ENCODE results near the gene PSME2. TPM values are rescaled to one million over a fixed set of nuclear protein-coding genes. Genes with fewer than 3 reads are reported as not detected.
A peak's percentile ranks its signal among the peaks of the same experiment; 100 is the strongest.

PSME2 gene
- total and polyA plus RNA-seq, 2 of the 13 experiments (the other 11 are each of a cell fraction or from before 2014, with no cell fraction given), result 332 to 716 TPM

DNA sequence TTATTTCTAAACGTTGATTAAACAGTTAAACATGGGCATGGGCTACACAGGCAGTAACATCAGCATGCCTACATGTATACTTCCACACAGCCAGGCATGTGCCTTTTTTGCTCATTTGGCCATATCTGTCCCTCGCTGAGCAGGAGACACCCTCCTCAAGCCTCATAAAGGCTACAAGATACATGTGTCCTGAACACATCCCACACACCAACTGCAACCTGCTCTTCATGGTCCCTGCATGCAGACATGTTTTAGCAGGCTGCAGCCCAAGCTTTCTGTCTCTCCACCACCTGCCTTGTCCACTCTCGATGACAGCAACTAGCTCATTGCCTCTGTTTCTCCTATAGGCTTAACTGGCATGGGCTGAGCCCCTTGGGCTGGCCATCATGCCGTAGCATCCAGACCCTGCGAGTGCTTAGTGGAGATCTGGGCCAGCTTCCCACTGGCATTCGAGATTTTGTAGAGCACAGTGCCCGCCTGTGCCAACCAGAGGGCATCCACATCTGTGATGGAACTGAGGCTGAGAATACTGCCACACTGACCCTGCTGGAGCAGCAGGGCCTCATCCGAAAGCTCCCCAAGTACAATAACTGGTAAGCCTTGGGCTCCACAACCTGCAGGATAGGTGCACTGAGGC, 49.7 kb downstream of the PSME2 start (continued):
- TF ChIP-seq, protein P1, sequence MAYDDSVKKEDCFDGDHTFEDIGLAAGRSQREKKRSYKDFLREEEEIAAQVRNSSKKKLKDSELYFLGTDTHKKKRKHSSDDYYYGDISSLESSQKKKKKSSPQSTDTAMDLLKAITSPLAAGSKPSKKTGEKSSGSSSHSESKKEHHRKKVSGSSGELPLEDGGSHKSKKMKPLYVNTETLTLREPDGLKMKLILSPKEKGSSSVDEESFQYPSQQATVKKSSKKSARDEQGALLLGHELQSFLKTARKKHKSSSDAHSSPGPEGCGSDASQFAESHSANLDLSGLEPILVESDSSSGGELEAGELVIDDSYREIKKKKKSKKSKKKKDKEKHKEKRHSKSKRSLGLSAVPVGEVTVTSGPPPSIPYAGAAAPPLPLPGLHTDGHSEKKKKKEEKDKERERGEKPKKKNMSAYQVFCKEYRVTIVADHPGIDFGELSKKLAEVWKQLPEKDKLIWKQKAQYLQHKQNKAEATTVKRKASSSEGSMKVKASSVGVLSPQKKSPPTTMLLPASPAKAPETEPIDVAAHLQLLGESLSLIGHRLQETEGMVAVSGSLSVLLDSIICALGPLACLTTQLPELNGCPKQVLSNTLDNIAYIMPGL (CRISPR knock-in tag; IDR thresholded peaks at IDR 0.05; ENCODE audit: borderline replicate concordance in 1 of 2, low read depth in 1 of 2), result no peak
- TF ChIP-seq, protein P2, sequence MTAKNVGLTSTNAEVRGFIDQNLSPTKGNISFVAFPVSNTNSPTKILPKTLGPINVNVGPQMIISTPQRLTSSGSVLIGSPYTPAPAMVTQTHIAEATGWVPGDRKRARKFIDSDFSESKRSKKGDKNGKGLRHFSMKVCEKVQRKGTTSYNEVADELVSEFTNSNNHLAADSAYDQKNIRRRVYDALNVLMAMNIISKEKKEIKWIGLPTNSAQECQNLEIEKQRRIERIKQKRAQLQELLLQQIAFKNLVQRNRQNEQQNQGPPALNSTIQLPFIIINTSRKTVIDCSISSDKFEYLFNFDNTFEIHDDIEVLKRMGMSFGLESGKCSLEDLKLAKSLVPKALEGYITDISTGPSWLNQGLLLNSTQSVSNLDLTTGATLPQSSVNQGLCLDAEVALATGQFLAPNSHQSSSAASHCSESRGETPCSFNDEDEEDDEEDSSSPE (CRISPR knock-in tag; IDR thresholded peaks at IDR 0.05), result no peak
- TF ChIP-seq ZNF605 (CRISPR knock-in tag; IDR thresholded peaks at IDR 0.05) (0 out of 2 replicates have a peak, but pooled peaks have one; percentile 26), KDM3A (CRISPR knock-in tag; IDR thresholded peaks at IDR 0.05; ENCODE audit: low read depth) (no peak), MBD4 (IDR thresholded peaks at IDR 0.05; ENCODE audit: borderline replicate concordance, low read length) (no peak), ZNF724P (CRISPR knock-in tag; IDR thresholded peaks at IDR 0.05; ENCODE audit: borderline replicate concordance) (peak; percentile 72; the same call in 1 of the 2 replicates), ZNF747 (CRISPR knock-in tag; IDR thresholded peaks at IDR 0.05; ENCODE audit: borderline replicate concordance) (peak; percentile 51; the same call in 1 of the 2 replicates), SALL1 (CRISPR knock-in tag; IDR thresholded peaks at IDR 0.05) (peak; percentile 33; the same call in 1 of the 2 replicates), ZSCAN22 (CRISPR knock-in tag; IDR thresholded peaks at IDR 0.05) (no peak), MEIS1 (CRISPR knock-in tag; IDR thresholded peaks at IDR 0.05; ENCODE audit: borderline replicate concordance) (peak; percentile 69; the same call in 1 of the 2 replicates), TARDBP (CRISPR knock-in tag; IDR thresholded peaks at IDR 0.05) (peak; percentile 65; the same call in 1 of the 2 replicates), RBM22 (optimal IDR thresholded peaks at IDR 0.05; ENCODE audit: low read length) (peak; percentile 96)
- TF ChIP-seq, protein P3, sequence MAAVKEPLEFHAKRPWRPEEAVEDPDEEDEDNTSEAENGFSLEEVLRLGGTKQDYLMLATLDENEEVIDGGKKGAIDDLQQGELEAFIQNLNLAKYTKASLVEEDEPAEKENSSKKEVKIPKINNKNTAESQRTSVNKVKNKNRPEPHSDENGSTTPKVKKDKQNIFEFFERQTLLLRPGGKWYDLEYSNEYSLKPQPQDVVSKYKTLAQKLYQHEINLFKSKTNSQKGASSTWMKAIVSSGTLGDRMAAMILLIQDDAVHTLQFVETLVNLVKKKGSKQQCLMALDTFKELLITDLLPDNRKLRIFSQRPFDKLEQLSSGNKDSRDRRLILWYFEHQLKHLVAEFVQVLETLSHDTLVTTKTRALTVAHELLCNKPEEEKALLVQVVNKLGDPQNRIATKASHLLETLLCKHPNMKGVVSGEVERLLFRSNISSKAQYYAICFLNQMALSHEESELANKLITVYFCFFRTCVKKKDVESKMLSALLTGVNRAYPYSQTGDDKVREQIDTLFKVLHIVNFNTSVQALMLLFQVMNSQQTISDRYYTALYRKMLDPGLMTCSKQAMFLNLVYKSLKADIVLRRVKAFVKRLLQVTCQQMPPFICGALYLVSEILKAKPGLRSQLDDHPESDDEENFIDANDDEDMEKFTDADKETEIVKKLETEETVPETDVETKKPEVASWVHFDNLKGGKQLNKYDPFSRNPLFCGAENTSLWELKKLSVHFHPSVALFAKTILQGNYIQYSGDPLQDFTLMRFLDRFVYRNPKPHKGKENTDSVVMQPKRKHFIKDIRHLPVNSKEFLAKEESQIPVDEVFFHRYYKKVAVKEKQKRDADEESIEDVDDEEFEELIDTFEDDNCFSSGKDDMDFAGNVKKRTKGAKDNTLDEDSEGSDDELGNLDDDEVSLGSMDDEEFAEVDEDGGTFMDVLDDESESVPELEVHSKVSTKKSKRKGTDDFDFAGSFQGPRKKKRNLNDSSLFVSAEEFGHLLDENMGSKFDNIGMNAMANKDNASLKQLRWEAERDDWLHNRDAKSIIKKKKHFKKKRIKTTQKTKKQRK (IDR thresholded peaks at IDR 0.05; ENCODE audit: low read length), result no peak
- TF ChIP-seq, protein P4, sequence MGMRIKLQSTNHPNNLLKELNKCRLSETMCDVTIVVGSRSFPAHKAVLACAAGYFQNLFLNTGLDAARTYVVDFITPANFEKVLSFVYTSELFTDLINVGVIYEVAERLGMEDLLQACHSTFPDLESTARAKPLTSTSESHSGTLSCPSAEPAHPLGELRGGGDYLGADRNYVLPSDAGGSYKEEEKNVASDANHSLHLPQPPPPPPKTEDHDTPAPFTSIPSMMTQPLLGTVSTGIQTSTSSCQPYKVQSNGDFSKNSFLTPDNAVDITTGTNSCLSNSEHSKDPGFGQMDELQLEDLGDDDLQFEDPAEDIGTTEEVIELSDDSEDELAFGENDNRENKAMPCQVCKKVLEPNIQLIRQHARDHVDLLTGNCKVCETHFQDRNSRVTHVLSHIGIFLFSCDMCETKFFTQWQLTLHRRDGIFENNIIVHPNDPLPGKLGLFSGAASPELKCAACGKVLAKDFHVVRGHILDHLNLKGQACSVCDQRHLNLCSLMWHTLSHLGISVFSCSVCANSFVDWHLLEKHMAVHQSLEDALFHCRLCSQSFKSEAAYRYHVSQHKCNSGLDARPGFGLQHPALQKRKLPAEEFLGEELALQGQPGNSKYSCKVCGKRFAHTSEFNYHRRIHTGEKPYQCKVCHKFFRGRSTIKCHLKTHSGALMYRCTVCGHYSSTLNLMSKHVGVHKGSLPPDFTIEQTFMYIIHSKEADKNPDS (CRISPR knock-in tag; IDR thresholded peaks at IDR 0.05), result no peak
- TF ChIP-seq, protein P5, sequence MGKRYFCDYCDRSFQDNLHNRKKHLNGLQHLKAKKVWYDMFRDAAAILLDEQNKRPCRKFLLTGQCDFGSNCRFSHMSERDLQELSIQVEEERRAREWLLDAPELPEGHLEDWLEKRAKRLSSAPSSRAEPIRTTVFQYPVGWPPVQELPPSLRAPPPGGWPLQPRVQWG (CRISPR knock-in tag; IDR thresholded peaks at IDR 0.05; ENCODE audit: borderline replicate concordance, low read depth), result no peak
- TF ChIP-seq, protein P6, sequence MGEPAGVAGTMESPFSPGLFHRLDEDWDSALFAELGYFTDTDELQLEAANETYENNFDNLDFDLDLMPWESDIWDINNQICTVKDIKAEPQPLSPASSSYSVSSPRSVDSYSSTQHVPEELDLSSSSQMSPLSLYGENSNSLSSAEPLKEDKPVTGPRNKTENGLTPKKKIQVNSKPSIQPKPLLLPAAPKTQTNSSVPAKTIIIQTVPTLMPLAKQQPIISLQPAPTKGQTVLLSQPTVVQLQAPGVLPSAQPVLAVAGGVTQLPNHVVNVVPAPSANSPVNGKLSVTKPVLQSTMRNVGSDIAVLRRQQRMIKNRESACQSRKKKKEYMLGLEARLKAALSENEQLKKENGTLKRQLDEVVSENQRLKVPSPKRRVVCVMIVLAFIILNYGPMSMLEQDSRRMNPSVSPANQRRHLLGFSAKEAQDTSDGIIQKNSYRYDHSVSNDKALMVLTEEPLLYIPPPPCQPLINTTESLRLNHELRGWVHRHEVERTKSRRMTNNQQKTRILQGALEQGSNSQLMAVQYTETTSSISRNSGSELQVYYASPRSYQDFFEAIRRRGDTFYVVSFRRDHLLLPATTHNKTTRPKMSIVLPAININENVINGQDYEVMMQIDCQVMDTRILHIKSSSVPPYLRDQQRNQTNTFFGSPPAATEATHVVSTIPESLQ (CRISPR knock-in tag; conservative IDR thresholded peaks at IDR 0.05), result no peak
